WTC11 (cell line): ENCODE data around the gene UCP1. TPM values are rescaled to one million over a fixed set of nuclear protein-coding genes. Genes with fewer than 3 reads are reported as not detected.
"Not testable (repeated sequence)": the region's sequence is repeated elsewhere in the genome, so short reads cannot be mapped to it uniquely, and the experiment has no call there.

Experiments used
- ATAC-seq: fragments of 200-7000 bp; cut with Tn5 transposase; 2 replicates; pipeline ENCODE4 v1.10.0; 2021; ENCODE audit warnings: mild to moderate bottlenecking, moderate library complexity
- CTCF ChIA-PET: fragments of 300-600 bp; sonication (Branson Sonifier 250); formaldehyde crosslinking; loops from one replicate; lab custom pipeline; 2021; ENCODE audit warnings: antibody characterized with exemption; lab: Charles Lee
- POLR2A ChIA-PET: fragments of 350-600 bp; sonication (Branson Sonifier 250); formaldehyde crosslinking; loops from one replicate; lab custom pipeline; 2021; ENCODE audit warnings: antibody characterized with exemption; lab: Charles Lee
- DNase-seq: peaks from one replicate; pipeline ENCODE4 v3.0.0; 2021; ENCODE audit warnings: low spot score
- H3K27ac Mint-ChIP-seq: 2 replicates; pipeline ENCODE4 v1.8.0; 2021; ENCODE audit warnings: mixed read lengths
- H3K27me3 Mint-ChIP-seq: 2 replicates; pipeline ENCODE4 v1.8.0; 2021; ENCODE audit warnings: low read depth, mild to moderate bottlenecking, moderate library complexity, mixed read lengths
- H3K36me3 Mint-ChIP-seq: 2 replicates; pipeline ENCODE4 v1.8.0; 2021; ENCODE audit warnings: mixed read lengths
- H3K4me1 Mint-ChIP-seq: 2 replicates; pipeline ENCODE4 v1.8.0; 2022; ENCODE audit warnings: mixed read lengths
- H3K4me3 Mint-ChIP-seq: 2 replicates; pipeline ENCODE4 v1.8.0; 2021; ENCODE audit warnings: mild to moderate bottlenecking, moderate library complexity, mixed read lengths
- H3K9me3 Mint-ChIP-seq: 2 replicates; pipeline ENCODE4 v1.8.0; 2021; ENCODE audit warnings: mixed read lengths
- CDX4 ChIP-seq: fragments of 250-450 bp; sonication (Bioruptor Pico); IDR thresholded peaks from 2 replicates; pipeline ENCODE4 v1.9.0; 2021; ENCODE audit warnings: moderate library complexity, mild to moderate bottlenecking, inconsistent platforms, borderline replicate concordance
- RELA ChIP-seq: sonication (generic); formaldehyde crosslinking; IDR thresholded peaks from 2 replicates; pipeline ENCODE4 v1.8.1; 2022; ENCODE audit warnings: missing genetic modification reagents, mild to moderate bottlenecking, borderline replicate concordance
- ZNF263 ChIP-seq: sonication (generic); formaldehyde crosslinking; IDR thresholded peaks from 2 replicates; pipeline ENCODE4 v1.8.1; 2022; ENCODE audit warnings: low read depth, mild to moderate bottlenecking, moderate library complexity, missing genetic modification reagents
- total RNA-seq: library from RNA; stranded (reverse); gene quantifications from 3 replicates; pipeline ENCODE4 v1.2.3, GENCODE V29; 2021

The UCP1 gene
- total RNA-seq, 1 experiment from 2014 or later: 0.15 TPM

DNA sequence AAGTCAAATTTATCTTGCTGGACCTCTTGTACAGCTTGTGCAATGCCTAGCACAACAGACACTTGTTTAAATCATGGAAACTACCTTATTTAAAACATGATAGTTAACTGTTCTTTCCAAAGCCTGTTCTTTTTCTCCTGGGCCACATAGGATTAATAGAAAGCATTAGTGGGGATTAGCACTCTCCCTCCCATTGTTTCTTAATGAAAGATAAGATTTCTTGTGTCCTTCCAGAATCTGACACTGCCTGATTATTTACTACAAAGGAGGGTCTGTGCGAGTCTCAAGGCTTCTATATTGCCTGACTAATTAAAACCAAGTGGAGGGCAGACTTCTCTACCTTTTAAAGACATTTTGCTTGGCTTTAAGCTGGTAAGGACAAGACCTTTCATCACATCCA, 53.3 kb downstream of the UCP1 start:
- no peak overlapping the region for H3K4me3 Mint-ChIP-seq
- H3K27me3 Mint-ChIP-seq: peaks cover 9% of the 10 kb centered on the region
- ChIA-PET CTCF (interaction anchor here (1.9 kb wide), 1 partner anchor 8 kb away, joined by 5 read pairs; the partner anchor contains the start of gene ELMOD2), POLR2A (no interaction called here)
- H3K27ac Mint-ChIP-seq: no peak overlapping the region
- H3K36me3 Mint-ChIP-seq: no peaks in the 10 kb centered on the region
- H3K9me3 Mint-ChIP-seq: peaks cover 9% of the 10 kb centered on the region; the same call in 1 of the 2 replicates
- H3K4me1 Mint-ChIP-seq: peaks cover 11% of the 10 kb centered on the region; the same call in 1 of the 2 replicates
- TF ChIP-seq ZNF263 (CRISPR knock-in tag) (no peak), RELA (CRISPR knock-in tag) (no peak), CDX4 (no peak)
- no peak for DNase-seq
- ATAC-seq: no peak

DNA sequence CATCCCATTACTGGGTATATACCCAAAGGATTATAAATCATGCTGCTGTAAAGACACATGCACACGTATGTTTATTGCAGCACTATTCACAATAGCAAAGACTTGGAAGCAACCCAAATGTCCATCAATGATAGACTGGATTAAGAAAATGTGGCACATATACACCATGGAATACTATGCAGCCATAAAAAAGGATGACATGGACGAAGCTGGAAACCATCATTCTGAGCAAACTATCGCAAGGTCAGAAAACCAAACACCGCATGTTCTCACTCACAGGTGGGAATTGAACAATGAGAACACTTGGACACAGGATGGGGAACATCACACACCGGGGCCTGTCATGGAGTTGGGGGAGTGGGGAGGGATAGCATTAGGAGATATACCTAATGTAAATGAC, 55.0 kb downstream of the UCP1 start:
- H3K36me3 Mint-ChIP-seq, ATAC-seq, H3K4me3 Mint-ChIP-seq, DNase-seq, POLR2A ChIA-PET, H3K27ac Mint-ChIP-seq, CTCF ChIA-PET: not testable (repeated sequence)
- peaks cover 21% of the 10 kb centered on the region for H3K27me3 Mint-ChIP-seq
- peaks cover 22% of the 10 kb centered on the region for H3K9me3 Mint-ChIP-seq
- H3K4me1 Mint-ChIP-seq: peaks cover 11% of the 10 kb centered on the region; the same call in 1 of the 2 replicates

Other genes starting within 250 kb of the UCP1 start
- 33.0 to 37.3 TPM (median 33.6 TPM) in 3 replicates for gene SCOC, start 195.3 kb downstream of the UCP1 start, total RNA-seq
- gene CLGN, start 141.3 kb downstream of the UCP1 start, total RNA-seq: 2.3 to 3.4 TPM (median 3.0 TPM) in 3 replicates
- not detected in 3 replicates for gene MGAT4D, start 70.7 kb downstream of the UCP1 start, total RNA-seq
- 27.4 to 33.6 TPM (median 30.5 TPM) in 3 replicates for gene ELMOD2, start 44.8 kb downstream of the UCP1 start, total RNA-seq
- gene TBC1D9, start 187.4 kb upstream of the UCP1 start, total RNA-seq: 0.57 to 0.73 TPM (median 0.70 TPM) in 3 replicates